Left ventricle myocardium inferior (tissue), 1 donor: ENCODE measurements around the gene GNA15. TPM values are rescaled to one million over a fixed set of nuclear protein-coding genes. Genes with fewer than 3 reads are reported as not detected.

ENCODE experiments used
- DNase-seq: peaks from one replicate; pipeline ENCODE4 v3.0.0-alpha.2; 2020
- H3K27ac ChIP-seq: fragments of 200-600 bp; replicated peaks from 2 replicates; pipeline ENCODE4 v1.8.0; 2021
- H3K27me3 ChIP-seq: fragments of 200-600 bp; 2 replicates; pipeline ENCODE4 v1.8.0; 2021; ENCODE audit warnings: low read depth
- H3K36me3 ChIP-seq: fragments of 200-600 bp; 2 replicates; pipeline ENCODE4 v1.8.0; 2021
- H3K4me1 ChIP-seq: fragments of 200-600 bp; 2 replicates; pipeline ENCODE4 v1.8.0; 2021
- H3K4me3 ChIP-seq: fragments of 200-600 bp; 2 replicates; pipeline ENCODE4 v1.8.0; 2021; ENCODE audit warnings: mild to moderate bottlenecking, moderate library complexity
- H3K9me3 ChIP-seq: fragments of 200-600 bp; replicated peaks from 2 replicates; pipeline ENCODE4 v1.8.0; 2021
- CTCF ChIP-seq: fragments of 200-600 bp; IDR thresholded peaks from 2 replicates; pipeline ENCODE4 v1.8.0; 2021; ENCODE audit warnings: antibody characterized with exemption, mild to moderate bottlenecking, borderline replicate concordance
- intact Hi-C: fragments of 100-400 bp; cut with micrococcal nuclease; formaldehyde crosslinking; loops from one replicate; pipeline ENCODE4 v1.11.0; 2022
- total RNA-seq: library from RNA; stranded (reverse); fragmentation: NEBNext Ultra II Directional; extraction: Animal tissue kit (Norgen Biotek cat#: 25700); gene quantifications from one replicate; pipeline ENCODE4 v1.2.1, GENCODE V29; 2021
- donor health status: DM: no; HTN: yes; CAD: no; lungs with severe emphysema.

GNA15 gene
- total RNA-seq, 1 donor from 2014 or later, result 1.2 TPM

GRCh38 chr19:3117716-3118115 lies 18.1 kb upstream of the GNA15 start:
- intact Hi-C loops, result no loop called here
- no peak overlapping the region for H3K4me3 ChIP-seq
- H3K36me3 ChIP-seq, result peaks cover 86% of the 10 kb centered on the region
- H3K27me3 ChIP-seq, result no peaks in the 10 kb centered on the region
- no peak for DNase-seq
- no peak for TF ChIP-seq CTCF
- no peak overlapping the region for H3K27ac ChIP-seq
- no peaks in the 10 kb centered on the region for H3K9me3 ChIP-seq
- peaks cover 32% of the 10 kb centered on the region for H3K4me1 ChIP-seq

GRCh38 chr19:3118232-3119070 lies 17.4 kb upstream of the GNA15 start:
- no peak for DNase-seq
- H3K4me3 ChIP-seq, result no peak overlapping the region
- no peak for TF ChIP-seq CTCF
- H3K27ac ChIP-seq, result no peak overlapping the region
- H3K4me1 ChIP-seq, result peaks cover 28% of the 10 kb centered on the region
- no peaks in the 10 kb centered on the region for H3K9me3 ChIP-seq
- intact Hi-C loops, result no loop called here
- no peaks in the 10 kb centered on the region for H3K27me3 ChIP-seq
- H3K36me3 ChIP-seq, result peaks cover 82% of the 10 kb centered on the region

DNA sequence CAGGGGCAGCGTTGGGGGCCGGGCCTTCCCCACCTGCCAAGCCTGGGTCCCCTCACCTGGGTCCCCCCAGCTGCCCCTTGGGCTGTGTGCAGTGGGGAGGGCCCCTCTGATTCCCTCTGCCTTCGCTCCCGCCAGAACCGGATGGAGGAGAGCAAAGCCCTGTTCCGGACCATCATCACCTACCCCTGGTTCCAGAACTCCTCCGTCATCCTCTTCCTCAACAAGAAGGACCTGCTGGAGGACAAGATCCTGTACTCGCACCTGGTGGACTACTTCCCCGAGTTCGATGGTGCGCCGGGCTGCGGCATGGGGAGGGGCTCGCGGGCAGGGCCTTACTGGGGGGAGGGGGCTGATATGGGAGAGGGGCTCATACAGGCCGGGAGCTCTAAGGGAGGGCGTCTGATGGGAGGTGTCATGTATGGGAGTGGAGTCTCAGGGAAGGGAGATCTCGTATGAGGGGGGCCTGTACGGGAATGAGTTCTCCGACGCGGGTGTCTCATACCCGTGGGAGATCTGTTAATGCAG lies 16.7 kb upstream of the GNA15 start:
- intact Hi-C loops, result no loop called here
- no peak overlapping the region for H3K4me3 ChIP-seq

DNA sequence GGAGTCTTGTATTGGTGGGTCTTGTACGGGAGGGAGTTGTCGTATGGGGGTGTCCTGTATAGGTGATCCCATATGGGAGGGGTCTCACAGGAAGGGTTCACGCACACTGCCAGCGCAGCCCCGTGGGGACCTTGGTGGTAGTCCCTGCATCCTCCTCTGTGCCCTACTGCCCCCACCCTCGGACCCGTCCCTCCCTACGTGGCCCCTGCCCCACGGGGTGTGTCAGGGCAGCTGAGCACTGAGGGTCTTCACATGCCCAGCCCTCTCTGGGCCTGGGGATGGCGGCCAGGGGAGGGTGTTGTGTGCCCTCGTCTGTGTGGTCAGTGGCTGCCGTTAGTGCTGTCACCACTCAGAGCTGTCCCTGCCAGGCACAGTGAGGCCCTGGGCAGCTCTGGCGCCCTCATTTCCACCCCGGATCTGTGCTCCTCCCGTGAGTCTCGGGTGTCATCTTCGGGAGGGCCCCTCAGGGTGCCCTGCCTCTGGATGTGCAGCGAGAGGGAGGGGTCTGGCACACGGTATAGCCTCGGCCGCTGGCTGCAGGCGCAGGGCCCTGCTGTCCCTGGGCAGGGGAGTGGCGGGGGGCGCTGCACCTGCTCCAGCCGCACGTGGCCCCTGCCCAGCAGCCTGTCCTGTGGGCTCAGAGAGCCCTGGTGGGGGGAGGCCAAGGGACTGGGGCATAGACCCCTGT lies 16.0 kb upstream of the GNA15 start:
- H3K9me3 ChIP-seq, result no peaks in the 10 kb centered on the region
- H3K27ac ChIP-seq, result no peak overlapping the region
- intact Hi-C loops, result no loop called here

More for the DNA sequence above, 16.7 kb upstream of the GNA15 start:
- Histone ChIP-seq H3K4me1 (peaks cover 21% of the 10 kb centered on the region), H3K36me3 (peaks cover 76% of the 10 kb centered on the region), H3K9me3 (no peaks in the 10 kb centered on the region), H3K27me3 (no peaks in the 10 kb centered on the region), H3K27ac (no peak overlapping the region)
- DNase-seq, result no peak
- no peak for TF ChIP-seq CTCF

More for the DNA sequence above, 16.0 kb upstream of the GNA15 start:
- H3K27me3 ChIP-seq, result no peaks in the 10 kb centered on the region
- peaks cover 69% of the 10 kb centered on the region for H3K36me3 ChIP-seq
- peaks cover 15% of the 10 kb centered on the region for H3K4me1 ChIP-seq
- TF ChIP-seq CTCF, result no peak
- no peak overlapping the region for H3K4me3 ChIP-seq
- DNase-seq, result no peak
